Sciatic nerve (tissue), 2 donors: Measurements from ENCODE around the gene TRMT1. TPM values are rescaled to one million over a fixed set of nuclear protein-coding genes. Genes with fewer than 3 reads are reported as not detected.
"Not testable (repeated sequence)": the region's sequence is repeated elsewhere in the genome, so short reads cannot be mapped to it uniquely, and the experiment has no call there.

Experiments used
- ATAC-seq: fragments of 200-7000 bp; cut with Tn5 transposase; one replicate; pipeline ENCODE4 v1.9.1; 2020; ENCODE audit warnings: mild to moderate bottlenecking, moderate library complexity
- DNase-seq: peaks from one replicate; pipeline ENCODE4 v3.0.0-alpha.2; 2020; ENCODE audit warnings: low spot score
- intact Hi-C: fragments of 100-400 bp; cut with DNase I; formaldehyde crosslinking; loops from one replicate; pipeline ENCODE4 v1.14.2; 2022
- total RNA-seq: library from RNA; stranded (reverse); fragmentation: NEBNext Ultra II Directional; extraction: Animal tissue kit (Norgen Biotek cat#: 25700); gene quantifications from one replicate; pipeline ENCODE4 v1.2.1, GENCODE V29; 2021
- donor health status: DM: no; HTN: no; CAD: no.
- donor health status: DM: no; HTN: no; CAD: no.

The TRMT1 gene
- total RNA-seq, 1 donor from 2014 or later, result 34.7 TPM

GRCh38 chr19:13151605-13152355 lies 35.2 kb upstream of the TRMT1 start:
- ATAC-seq, result peak; percentile 80
- DNase-seq, result peak; percentile 98
- intact Hi-C loops, result no loop called here

GRCh38 chr19:13150931-13151604 lies 34.5 kb upstream of the TRMT1 start:
- no peak for DNase-seq
- ATAC-seq, result no peak

GRCh38 chr19:13150187-13150930 lies 33.8 kb upstream of the TRMT1 start, which contains the start of the genes IER2 and STX10:
TSS of gene IER2 (plus strand) at chr19:13150411. CDS start at chr19:13153187, 2,776 bp downstream.
TSS of gene STX10 (minus strand) at chr19:13150375. CDS start at chr19:13150173, 202 bp downstream.
- intact Hi-C loops, result no loop called here
- peak; percentile 98 for DNase-seq
- ATAC-seq, result peak; percentile 83

More at GRCh38 chr19:13150931-13151604, 34.5 kb upstream of the TRMT1 start:
- intact Hi-C loops, result no loop called here

- DNase-seq (peak; percentile 75), ATAC-seq (peak; percentile 0)
- intact Hi-C loops, result loop anchor here (2.0 kb wide), 1 partner anchor 33 kb away; the partner anchor contains the start of gene TRMT1
Observed at GRCh38 chr19:13149628-13150186, 33.2 kb upstream of the TRMT1 start.

- DNase-seq, ATAC-seq: not testable (repeated sequence)
- intact Hi-C loops, result loop anchor here (2.0 kb wide), 1 partner anchor 32 kb away; the partner anchor contains the start of gene TRMT1
Observed at GRCh38 chr19:13149173-13149627, 32.7 kb upstream of the TRMT1 start.

- no peak for ATAC-seq
- intact Hi-C loops, result no loop called here
Observed at GRCh38 chr19:13146763-13147563, 30.4 kb upstream of the TRMT1 start.

GRCh38 chr19:13139633-13140311 lies 23.2 kb upstream of the TRMT1 start:
- ATAC-seq (no peak), DNase-seq (no peak)
- intact Hi-C loops, result no loop called here

More at GRCh38 chr19:13146763-13147563, 30.4 kb upstream of the TRMT1 start:
- no peak for DNase-seq

GRCh38 chr19:13138916-13139198 lies 22.3 kb upstream of the TRMT1 start:
- no peak for ATAC-seq
- intact Hi-C loops, result no loop called here
- DNase-seq, result no peak

GRCh38 chr19:13138171-13138915 lies 21.8 kb upstream of the TRMT1 start:
- ATAC-seq, result no peak
- DNase-seq, result no peak
- intact Hi-C loops, result no loop called here

GRCh38 chr19:13137290-13137794 lies 20.8 kb upstream of the TRMT1 start:
- intact Hi-C loops, result no loop called here
- ATAC-seq (no peak), DNase-seq (no peak)

- ATAC-seq, result no peak
- intact Hi-C loops, result no loop called here
- DNase-seq, result no peak
Observed at GRCh38 chr19:13135068-13136062, 18.8 kb upstream of the TRMT1 start.

GRCh38 chr19:13134626-13135025 lies 18.1 kb upstream of the TRMT1 start:
- no peak for ATAC-seq
- DNase-seq, result no peak
- intact Hi-C loops, result no loop called here

- intact Hi-C loops, result no loop called here
- ATAC-seq, result no peak
- no peak for DNase-seq
Observed at GRCh38 chr19:13133241-13133870, 16.8 kb upstream of the TRMT1 start.

- intact Hi-C loops, result no loop called here
- DNase-seq, result no peak
- no peak for ATAC-seq
Observed at GRCh38 chr19:13132471-13133180, 16.1 kb upstream of the TRMT1 start.
